ENCODE results near the gene MRPL58.
"Not testable (repeated sequence)": the region's sequence is repeated elsewhere in the genome, so short reads cannot be mapped to it uniquely, and the experiment has no call there.

Gene MRPL58

GRCh38 chr17:74978240-74978639 is 34.2 kb upstream of the MRPL58 start:
- peaks cover 30% of the 10 kb centered on the region in 2 donors for H3K27me3 Mint-ChIP-seq

DNA sequence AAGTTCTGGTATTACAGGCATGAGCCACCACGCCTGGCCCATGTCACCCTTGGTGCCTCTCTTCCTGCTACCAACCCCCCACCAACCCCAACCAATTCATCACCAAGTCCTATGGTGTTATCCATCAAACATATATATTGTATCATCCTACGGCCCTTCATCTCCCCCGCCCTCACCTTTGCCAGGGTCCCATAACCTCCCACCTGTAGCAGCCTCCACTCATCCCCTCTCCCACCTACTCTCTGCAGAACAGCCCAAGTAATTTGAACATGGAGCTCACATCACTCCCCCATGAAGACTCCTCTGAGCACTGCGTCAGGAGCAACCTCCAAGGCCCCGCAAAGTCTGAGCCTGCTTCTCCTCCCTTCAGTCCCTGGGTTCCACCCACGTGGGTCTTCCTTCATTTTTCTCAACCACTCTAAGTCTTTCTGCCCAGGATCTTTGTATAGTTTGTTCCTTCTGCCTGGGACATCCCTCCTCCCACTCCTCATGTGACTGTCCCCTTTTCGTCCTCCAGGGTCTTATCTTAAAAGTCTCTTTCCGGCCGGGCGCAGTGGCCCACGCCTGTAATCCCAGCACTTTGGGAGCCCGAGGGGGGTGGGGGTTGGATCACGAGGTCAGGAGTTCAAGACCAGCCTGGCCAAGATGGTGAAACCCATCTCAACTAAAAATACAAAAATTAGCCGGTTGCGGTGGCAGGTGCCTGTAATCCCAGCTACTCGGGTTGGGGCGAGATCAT is 32.9 kb upstream of the MRPL58 start:
- no peak for DNase-seq
- ATAC-seq (replicated peaks) = no peak
- Mint-ChIP-seq H3K36me3 (no peaks in the 10 kb centered on the region), H3K4me1 (peaks cover 8 to 18% of the 10 kb centered on the region in 2 donors), H3K4me3 (no peak overlapping the region), H3K27me3 (peaks cover 17 to 25% of the 10 kb centered on the region in 2 donors), H3K9me3 (no peaks in the 10 kb centered on the region), H3K27ac (no peak overlapping the region)

More at GRCh38 chr17:74978240-74978639, 34.2 kb upstream of the MRPL58 start:
- ATAC-seq (replicated peaks) (no peak), DNase-seq (no peak)
- H3K27ac Mint-ChIP-seq = peak overlapping the region; percentile 20
- H3K4me3 Mint-ChIP-seq = no peak overlapping the region
- H3K36me3 Mint-ChIP-seq = no peaks in the 10 kb centered on the region
- H3K4me1 Mint-ChIP-seq = peaks cover 8 to 18% of the 10 kb centered on the region in 2 donors
- H3K9me3 Mint-ChIP-seq = no peaks in the 10 kb centered on the region

GRCh38 chr17:74981318-74981978 is 31.0 kb upstream of the MRPL58 start:
- peak overlapping the region; percentile 87 to 89 for H3K4me3 Mint-ChIP-seq
- H3K27ac Mint-ChIP-seq = peak overlapping the region; percentile 70
- ATAC-seq (replicated peaks) (peak in 1 of 2 donors; percentile 3), DNase-seq (no peak)
- H3K4me1 Mint-ChIP-seq = peaks cover 8 to 18% of the 10 kb centered on the region in 2 donors
- no peaks in the 10 kb centered on the region for H3K36me3 Mint-ChIP-seq
- no peaks in the 10 kb centered on the region for H3K9me3 Mint-ChIP-seq
- H3K27me3 Mint-ChIP-seq = peaks cover 25 to 26% of the 10 kb centered on the region in 2 donors

DNA sequence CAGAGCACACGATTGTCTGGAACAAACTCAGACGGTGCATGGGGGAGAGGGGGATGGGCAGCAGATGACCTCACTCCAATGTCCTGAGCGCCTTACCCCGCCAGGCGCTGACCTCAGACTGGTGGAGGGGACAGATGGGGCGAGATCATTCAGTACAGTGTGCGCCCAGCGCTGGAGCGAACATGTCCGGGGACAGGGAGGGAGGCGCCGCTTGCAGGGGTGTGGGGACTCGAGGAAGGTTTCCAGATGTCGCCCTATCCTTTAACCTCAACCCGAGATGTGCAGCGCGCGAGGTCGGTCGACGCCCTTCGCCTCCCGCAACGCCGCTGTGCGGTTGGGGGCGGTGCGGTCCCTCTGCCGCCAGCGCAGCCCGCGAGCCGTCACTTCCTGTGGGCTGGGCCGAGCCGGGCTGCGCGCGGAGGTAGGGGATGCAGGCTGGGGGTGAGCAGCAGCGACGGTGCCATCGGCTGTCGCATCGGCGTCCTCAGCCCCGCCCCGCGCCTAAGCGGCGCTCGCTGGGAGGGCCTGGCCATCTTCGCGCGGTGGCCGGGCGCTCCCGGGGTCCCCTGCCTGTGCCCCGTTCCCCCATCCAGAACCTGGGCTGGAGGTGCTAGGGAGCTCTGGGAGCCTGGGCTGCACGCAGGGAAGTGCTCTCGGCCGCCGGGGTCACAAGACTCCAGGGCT is 30.3 kb upstream of the MRPL58 start:
- H3K36me3 Mint-ChIP-seq = no peaks in the 10 kb centered on the region
- ATAC-seq (replicated peaks) = peak; percentile 93 to 96

DNA sequence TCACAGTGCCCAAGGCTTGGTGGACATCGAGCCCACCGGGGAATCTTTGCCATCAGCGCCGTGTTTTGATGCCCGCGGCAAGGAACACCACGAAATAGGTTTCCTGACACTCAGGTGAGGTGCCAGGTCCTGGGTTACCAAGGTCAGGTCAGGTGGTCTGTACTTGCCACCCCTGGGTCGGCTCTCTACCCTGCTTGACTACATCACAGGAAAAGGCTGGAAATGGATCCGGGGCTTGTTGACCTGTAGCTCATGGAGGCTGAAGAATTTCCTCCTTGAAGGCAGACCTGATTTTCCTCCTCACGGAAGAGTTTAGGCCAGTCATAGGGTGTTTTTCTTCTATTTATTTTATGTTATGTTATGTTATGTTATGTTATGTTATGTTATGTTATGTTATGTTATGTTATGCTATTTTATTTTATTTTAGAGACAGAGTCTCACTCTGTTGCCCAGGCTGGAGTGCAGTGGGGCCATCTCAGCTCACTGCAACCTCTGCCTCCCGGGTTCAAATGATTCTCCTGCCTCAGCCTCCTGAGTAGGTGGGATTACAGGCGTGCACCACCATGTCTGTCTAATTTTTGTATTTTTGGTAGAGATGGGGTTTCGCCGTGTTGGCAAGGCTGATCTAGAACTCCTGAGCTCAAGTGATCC is 29.7 kb upstream of the MRPL58 start:
- Mint-ChIP-seq H3K4me3 (peak overlapping the region; percentile 87 to 89), H3K4me1 (peaks cover 12 to 27% of the 10 kb centered on the region in 2 donors), H3K27me3 (peaks cover 23 to 24% of the 10 kb centered on the region in 2 donors)
- H3K27ac Mint-ChIP-seq; ATAC-seq (replicated peaks); H3K36me3 Mint-ChIP-seq; H3K9me3 Mint-ChIP-seq; DNase-seq: not testable (repeated sequence)

More for the DNA sequence above, 30.3 kb upstream of the MRPL58 start:
- no peaks in the 10 kb centered on the region for H3K9me3 Mint-ChIP-seq
- H3K27ac Mint-ChIP-seq = peak overlapping the region; percentile 70
- peaks cover 25 to 26% of the 10 kb centered on the region in 2 donors for H3K27me3 Mint-ChIP-seq
- peak; percentile 37 for DNase-seq
- peak overlapping the region; percentile 87 to 89 for H3K4me3 Mint-ChIP-seq
- H3K4me1 Mint-ChIP-seq = peaks cover 11 to 24% of the 10 kb centered on the region in 2 donors

DNA sequence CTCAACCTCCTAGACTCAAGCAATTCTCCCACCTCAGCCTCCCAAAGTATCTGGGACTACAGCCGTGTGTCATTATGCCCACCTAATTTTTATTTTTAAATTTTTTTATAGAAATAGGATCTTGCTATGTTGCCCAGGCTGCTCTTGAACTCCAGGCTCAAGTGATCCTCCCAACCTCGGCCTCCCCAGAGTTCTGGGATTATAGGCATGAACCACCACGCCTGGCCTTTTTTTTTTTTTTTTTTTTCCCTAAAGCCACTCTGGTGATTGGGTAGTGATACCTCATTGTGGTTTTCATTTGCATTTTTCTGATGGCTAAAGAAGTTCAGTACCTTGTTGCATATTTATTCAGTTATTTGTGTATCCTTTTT is 26.3 kb upstream of the MRPL58 start:
- H3K4me3 Mint-ChIP-seq = no peak overlapping the region
- no peaks in the 10 kb centered on the region for H3K9me3 Mint-ChIP-seq
- peaks cover 12 to 29% of the 10 kb centered on the region in 2 donors for H3K4me1 Mint-ChIP-seq
- no peaks in the 10 kb centered on the region for H3K36me3 Mint-ChIP-seq
- DNase-seq (no peak), ATAC-seq (replicated peaks) (no peak)
- H3K27me3 Mint-ChIP-seq = peaks cover 18 to 40% of the 10 kb centered on the region in 2 donors
- no peak overlapping the region for H3K27ac Mint-ChIP-seq

- ATAC-seq (replicated peaks) (peak; percentile 97 to 98), DNase-seq (peak; percentile 88)
- peaks cover 21 to 50% of the 10 kb centered on the region in 2 donors for H3K27me3 Mint-ChIP-seq
- H3K4me1 Mint-ChIP-seq = peaks cover 7 to 21% of the 10 kb centered on the region in 2 donors
- H3K27ac Mint-ChIP-seq = peak within 1 kb of the TSS; percentile 91
- H3K4me3 Mint-ChIP-seq = peak within 1 kb of the TSS; percentile 84 to 87
- H3K9me3 Mint-ChIP-seq = no peaks in the 10 kb centered on the region
- H3K36me3 Mint-ChIP-seq = no peaks in the 10 kb centered on the region
Observed at GRCh38 chr17:74987418-74987908, 25.0 kb upstream of the MRPL58 start, which contains the start of gene CDR2L. TSS of gene CDR2L (plus strand) at chr17:74987632. CDS start at chr17:74988044, 412 bp downstream.

DNA sequence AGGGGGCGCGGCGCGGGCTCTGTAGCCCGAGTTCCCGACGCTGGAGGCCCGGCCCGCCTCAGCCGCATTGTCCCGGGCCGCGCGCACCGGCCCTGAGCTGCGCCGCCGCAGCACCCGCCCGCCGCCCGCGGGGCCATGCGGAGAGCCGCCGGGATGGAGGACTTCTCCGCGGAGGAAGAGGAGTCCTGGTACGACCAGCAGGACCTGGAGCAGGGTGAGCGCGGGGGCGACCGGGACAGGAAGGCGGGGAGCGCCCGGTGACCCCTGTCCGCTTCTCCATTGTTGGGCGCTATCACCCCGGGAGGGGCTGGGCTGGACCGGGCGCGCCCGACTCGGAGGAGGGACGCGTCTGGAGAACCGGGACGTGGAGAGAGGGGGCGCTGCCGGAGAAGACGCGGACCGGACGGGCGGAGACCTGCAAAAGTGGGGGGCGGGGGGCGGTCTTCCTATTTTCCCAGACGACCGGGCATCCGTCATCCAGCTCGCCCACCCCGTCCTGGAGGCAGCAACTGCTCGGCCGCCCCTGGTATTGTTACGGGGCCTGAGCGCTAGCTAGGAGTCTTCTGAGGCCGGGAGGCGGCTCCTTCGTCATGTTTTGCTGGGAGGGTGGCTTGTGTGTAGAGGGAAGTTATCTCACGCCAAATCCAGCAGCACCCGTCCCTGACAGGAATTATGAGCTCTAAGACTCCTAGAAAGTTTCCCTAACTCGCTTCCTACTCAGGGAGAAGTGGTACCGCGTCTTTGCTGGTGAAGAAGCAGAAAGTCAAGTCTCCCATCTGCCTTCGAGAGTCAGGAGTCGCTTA is 24.4 kb upstream of the MRPL58 start:
- Mint-ChIP-seq H3K4me1 (peaks cover 7 to 21% of the 10 kb centered on the region in 2 donors), H3K4me3 (peak overlapping the region; percentile 69 to 81), H3K36me3 (no peaks in the 10 kb centered on the region), H3K27ac (no peak overlapping the region), H3K9me3 (no peaks in the 10 kb centered on the region), H3K27me3 (peaks cover 23 to 57% of the 10 kb centered on the region in 2 donors)
- ATAC-seq (replicated peaks) (peak; percentile 69), DNase-seq (no peak)

DNA sequence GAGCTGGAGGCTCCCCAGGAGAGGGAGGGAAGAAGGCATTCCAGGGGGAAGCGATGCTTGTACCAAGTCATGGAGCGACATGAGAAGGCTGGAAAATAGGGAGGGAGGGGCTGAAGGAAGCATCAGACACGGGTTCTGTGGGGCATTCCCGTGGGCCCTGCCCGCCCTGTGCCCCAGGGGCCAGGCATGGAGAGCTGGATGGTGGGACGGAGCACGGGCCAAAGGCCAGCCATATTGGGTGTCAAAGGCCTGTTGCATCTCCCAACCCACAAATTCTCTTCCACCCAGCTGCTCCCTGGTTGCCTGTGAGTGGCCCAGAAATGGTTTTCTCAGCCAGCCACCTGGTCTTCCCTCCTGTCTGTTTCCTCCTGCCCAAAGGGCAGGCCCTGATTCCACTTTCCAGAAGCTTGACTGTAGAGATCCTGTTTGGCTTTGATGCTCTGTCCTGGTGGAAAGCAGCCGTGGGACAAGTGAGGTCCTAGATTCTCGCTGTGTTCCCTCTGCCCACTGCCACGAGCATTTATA is 21.8 kb upstream of the MRPL58 start:
- H3K27me3 Mint-ChIP-seq = peaks cover 20 to 51% of the 10 kb centered on the region in 2 donors
- H3K4me3 Mint-ChIP-seq = no peak overlapping the region
- H3K9me3 Mint-ChIP-seq = no peaks in the 10 kb centered on the region

DNA sequence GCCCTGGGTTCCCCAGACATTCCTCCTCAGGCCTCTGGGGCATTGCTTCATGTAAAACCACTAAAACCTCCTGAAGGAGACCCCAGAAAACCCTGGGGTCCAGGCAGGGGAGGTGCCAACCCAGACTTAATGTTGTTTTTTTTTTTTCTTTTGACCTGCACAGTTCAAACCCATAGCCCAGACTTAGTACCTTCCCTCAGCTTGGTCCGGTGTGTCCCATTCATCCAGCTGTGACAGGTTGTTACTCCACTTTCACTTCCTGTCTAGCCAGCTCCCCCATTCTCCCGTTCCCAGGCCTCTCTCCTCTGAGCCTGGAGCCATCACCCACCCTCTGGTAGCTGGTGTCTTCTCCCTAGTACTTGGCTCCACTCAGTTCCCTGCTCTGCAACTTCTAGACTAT is 20.2 kb upstream of the MRPL58 start:
- ATAC-seq (replicated peaks) (no peak), DNase-seq (no peak)
- H3K4me3 Mint-ChIP-seq = no peak overlapping the region
- H3K9me3 Mint-ChIP-seq = no peaks in the 10 kb centered on the region
- no peak overlapping the region for H3K27ac Mint-ChIP-seq
- H3K4me1 Mint-ChIP-seq = peaks cover 2 to 13% of the 10 kb centered on the region in 2 donors
- no peaks in the 10 kb centered on the region for H3K36me3 Mint-ChIP-seq
- H3K27me3 Mint-ChIP-seq = peaks cover 17 to 55% of the 10 kb centered on the region in 2 donors

More for the DNA sequence above, 21.8 kb upstream of the MRPL58 start:
- H3K36me3 Mint-ChIP-seq = no peaks in the 10 kb centered on the region
- DNase-seq = no peak
- no peak for ATAC-seq (replicated peaks)
- peaks cover 7 to 21% of the 10 kb centered on the region in 2 donors for H3K4me1 Mint-ChIP-seq
- H3K27ac Mint-ChIP-seq = no peak overlapping the region

DNA sequence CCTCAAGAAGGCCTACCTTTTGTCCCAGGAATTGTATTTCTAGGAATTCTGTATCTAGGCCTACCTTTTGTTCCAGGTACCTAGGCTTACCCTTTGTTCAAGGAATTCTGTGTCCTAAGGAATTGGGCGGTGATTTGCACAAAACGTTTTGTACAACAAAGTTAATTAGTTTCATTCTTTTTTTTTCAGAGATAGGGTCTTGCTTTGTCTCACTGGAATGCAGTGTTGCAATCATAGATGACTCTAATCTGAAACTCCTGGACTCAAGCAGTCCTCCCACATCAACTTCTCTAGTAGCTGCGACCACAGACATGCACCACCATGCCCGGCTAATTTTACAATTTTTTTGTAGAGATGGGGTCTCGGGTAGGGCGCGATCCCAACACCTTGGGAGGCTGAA is 18.0 kb upstream of the MRPL58 start:
- Mint-ChIP-seq H3K4me1 (peaks cover 0 to 6% of the 10 kb centered on the region in 2 donors), H3K4me3 (no peak overlapping the region), H3K36me3 (no peaks in the 10 kb centered on the region), H3K27ac (no peak overlapping the region), H3K27me3 (peaks cover 5 to 43% of the 10 kb centered on the region in 2 donors), H3K9me3 (no peaks in the 10 kb centered on the region)
- DNase-seq (no peak), ATAC-seq (replicated peaks) (no peak)

DNA sequence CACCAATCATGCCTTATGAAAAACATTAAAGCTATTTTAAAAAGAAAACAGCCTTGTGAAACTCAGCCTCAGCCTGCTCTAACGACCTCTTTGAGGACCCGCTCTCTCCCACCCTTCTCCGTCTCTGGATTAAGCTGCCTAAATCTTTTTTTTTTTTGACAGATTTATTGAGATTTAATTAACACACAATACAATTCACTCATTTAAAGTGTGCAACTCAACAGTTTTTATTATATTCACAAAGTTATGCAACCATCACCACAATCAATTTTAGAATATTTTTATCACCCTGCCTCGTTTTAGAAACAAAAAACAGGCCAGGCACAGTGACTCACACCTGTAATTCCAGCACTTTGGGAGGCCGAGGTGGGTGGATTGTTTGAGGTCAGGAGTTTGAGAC is 16.6 kb upstream of the MRPL58 start:
- peaks cover 0 to 6% of the 10 kb centered on the region in 2 donors for H3K4me1 Mint-ChIP-seq
- peaks cover 4 to 32% of the 10 kb centered on the region in 2 donors for H3K27me3 Mint-ChIP-seq
- H3K9me3 Mint-ChIP-seq = no peaks in the 10 kb centered on the region
- ATAC-seq (replicated peaks) = no peak
- no peaks in the 10 kb centered on the region for H3K36me3 Mint-ChIP-seq
- DNase-seq = no peak
- H3K27ac Mint-ChIP-seq = no peak overlapping the region
- no peak overlapping the region for H3K4me3 Mint-ChIP-seq

- ATAC-seq (replicated peaks) (no peak), DNase-seq (no peak)
- Mint-ChIP-seq H3K27me3 (peaks cover 7 to 21% of the 10 kb centered on the region in 2 donors), H3K36me3 (no peaks in the 10 kb centered on the region), H3K27ac (no peak overlapping the region), H3K4me1 (peaks cover 11 to 16% of the 10 kb centered on the region in 2 donors), H3K4me3 (no peak overlapping the region), H3K9me3 (no peaks in the 10 kb centered on the region)
Observed at GRCh38 chr17:74998783-74999182, 13.7 kb upstream of the MRPL58 start.
